H9 (cell line): ENCODE measurements around the gene PDE5A. TPM values are rescaled to one million over a fixed set of nuclear protein-coding genes. Genes with fewer than 3 reads are reported as not detected.

Source experiments
- DNase-seq: peaks from one replicate; pipeline ENCODE4 v3.0.0-alpha.2; 2017
- H2AFZ ChIP-seq: one replicate; pipeline ENCODE4 v1.6.1; 2013; ENCODE audit warnings: mild to moderate bottlenecking, low read length, control low read depth, moderate library complexity
- H2AK5ac ChIP-seq: 2 replicates; pipeline ENCODE4 v1.6.1; 2013; ENCODE audit warnings: low read length, control low read depth, mixed read lengths; ENCODE audit not compliant: insufficient read length
- H2BK120ac ChIP-seq: one replicate; pipeline ENCODE4 v1.6.1; 2013; ENCODE audit warnings: low read depth, mild to moderate bottlenecking, low read length, control low read depth, inconsistent platforms; ENCODE audit not compliant: poor library complexity, severe bottlenecking
- H2BK12ac ChIP-seq: 2 replicates; pipeline ENCODE4 v1.6.1; 2013; ENCODE audit warnings: low read length, control low read depth, mixed read lengths, low read depth; ENCODE audit not compliant: insufficient read length
- H2BK15ac ChIP-seq: 2 replicates; pipeline ENCODE4 v1.6.1; 2013; ENCODE audit warnings: low read depth, low read length, control low read depth
- H2BK20ac ChIP-seq: one replicate; pipeline ENCODE4 v1.6.1; 2013; ENCODE audit warnings: low read depth, mild to moderate bottlenecking, low read length, control low read depth, inconsistent platforms; ENCODE audit not compliant: poor library complexity, severe bottlenecking
- H2BK5ac ChIP-seq: 2 replicates; pipeline ENCODE4 v1.6.1; 2013; ENCODE audit warnings: low read length, control low read depth, mixed read lengths; ENCODE audit not compliant: insufficient read length
- H3K14ac ChIP-seq: 2 replicates; pipeline ENCODE4 v1.6.1; 2013; ENCODE audit warnings: low read length, control low read depth; ENCODE audit not compliant: insufficient read depth
- H3K18ac ChIP-seq: 2 replicates; pipeline ENCODE4 v1.6.1; 2013; ENCODE audit warnings: low read depth, mild to moderate bottlenecking, mixed read lengths, low read length, control low read depth; ENCODE audit not compliant: insufficient read length
- H3K23ac ChIP-seq: 2 replicates; pipeline ENCODE4 v1.6.1; 2013; ENCODE audit warnings: low read length, control low read depth, mixed read lengths, low read depth; ENCODE audit not compliant: insufficient read length
- H3K23me2 ChIP-seq: 2 replicates; pipeline ENCODE4 v1.6.1; 2013; ENCODE audit warnings: low read depth, mild to moderate bottlenecking, mixed read lengths, low read length, control low read depth; ENCODE audit not compliant: insufficient read length, poor library complexity, severe bottlenecking
- H3K27ac ChIP-seq: 2 replicates; pipeline ENCODE4 v1.5.1; 2013; ENCODE audit warnings: low read length, control low read depth, mixed read lengths, low read depth; ENCODE audit not compliant: insufficient read length
- H3K27me3 ChIP-seq: 2 replicates; pipeline ENCODE4 v1.6.1; 2013; ENCODE audit warnings: low read length, control low read depth, inconsistent platforms; ENCODE audit not compliant: insufficient read depth
- H3K4ac ChIP-seq: 2 replicates; pipeline ENCODE4 v1.6.1; 2013; ENCODE audit warnings: low read depth, mild to moderate bottlenecking, control low read depth, inconsistent platforms, low read length, moderate library complexity
- H3K4me1 ChIP-seq: 2 replicates; pipeline ENCODE4 v1.6.1; 2013; ENCODE audit warnings: low read length, control low read depth, inconsistent platforms; ENCODE audit not compliant: insufficient read depth
- H3K4me2 ChIP-seq: 2 replicates; pipeline ENCODE4 v1.6.1; 2013; ENCODE audit warnings: low read length, control low read depth, mixed read lengths; ENCODE audit not compliant: insufficient read length, insufficient read depth
- H3K56ac ChIP-seq: 2 replicates; pipeline ENCODE4 v1.6.1; 2013; ENCODE audit warnings: low read depth, mild to moderate bottlenecking, mixed read lengths, low read length, control low read depth; ENCODE audit not compliant: insufficient read length
- H3K79me1 ChIP-seq: 2 replicates; pipeline ENCODE4 v1.6.1; 2013; ENCODE audit warnings: low read depth, mild to moderate bottlenecking, moderate library complexity, low read length, control low read depth, inconsistent platforms; ENCODE audit not compliant: insufficient read depth, poor library complexity, severe bottlenecking
- H3K79me2 ChIP-seq: 2 replicates; pipeline ENCODE4 v1.6.1; 2013; ENCODE audit warnings: low read length, control low read depth, inconsistent platforms; ENCODE audit not compliant: insufficient read depth
- H3K9ac ChIP-seq: 2 replicates; pipeline ENCODE4 v1.6.1; 2013; ENCODE audit warnings: low read length, control low read depth, mixed read lengths; ENCODE audit not compliant: insufficient read length; ENCODE audit errors: extremely low read depth
- H3K9me3 ChIP-seq: one replicate; pipeline ENCODE4 v1.6.1; 2013; ENCODE audit warnings: low read depth, low read length, inconsistent platforms; ENCODE audit not compliant: control insufficient read depth
- H3T11ph ChIP-seq: one replicate; pipeline ENCODE4 v1.6.1; 2013; ENCODE audit warnings: mild to moderate bottlenecking, low read length, control low read depth, inconsistent platforms
- H4K20me1 ChIP-seq: one replicate; pipeline ENCODE4 v1.6.1; 2013; ENCODE audit not compliant: control insufficient read depth, insufficient read length, insufficient read depth
- H4K5ac ChIP-seq: 2 replicates; pipeline ENCODE4 v1.6.1; 2013; ENCODE audit warnings: low read depth, mild to moderate bottlenecking, mixed read lengths, low read length, control low read depth; ENCODE audit not compliant: insufficient read length
- H4K8ac ChIP-seq: replicated peaks from 2 replicates; pipeline ENCODE4 v1.6.1; 2013; ENCODE audit warnings: low read length, control low read depth, mixed read lengths, low read depth; ENCODE audit not compliant: insufficient read length
- H4K91ac ChIP-seq: 2 replicates; pipeline ENCODE4 v1.6.1; 2013; ENCODE audit warnings: low read depth, mild to moderate bottlenecking, moderate library complexity, mixed read lengths, low read length, control low read depth; ENCODE audit not compliant: insufficient read length
- H3K27ac Mint-ChIP-seq, 3 experiments: 2 replicates in 2 of 3; 3 replicates in 1 of 3; pipeline ENCODE4 v1.8.0; 2020 to 2021; ENCODE audit warnings: mixed read lengths in 3 of 3, mild to moderate bottlenecking in 1 of 3, moderate library complexity in 1 of 3
- H3K27me3 Mint-ChIP-seq: 2 replicates; pipeline ENCODE4 v1.8.0; 2021; ENCODE audit warnings: low read depth, mild to moderate bottlenecking, moderate library complexity, mixed read lengths
- H3K36me3 Mint-ChIP-seq, 3 experiments: 2 replicates in 2 of 3; 3 replicates in 1 of 3; pipeline ENCODE4 v1.8.0; 2020 to 2021; ENCODE audit warnings: low read depth in 3 of 3, mixed read lengths in 3 of 3; ENCODE audit not compliant: insufficient read depth in 1 of 3
- H3K4me1 Mint-ChIP-seq, 2 experiments: 2 replicates each; pipeline ENCODE4 v1.8.0; 2020; ENCODE audit warnings: mixed read lengths in 2 of 2
- H3K4me3 Mint-ChIP-seq, 2 experiments: 2 replicates in 1 of 2; 3 replicates in 1 of 2; pipeline ENCODE4 v1.8.0; 2020 to 2021; ENCODE audit warnings: mild to moderate bottlenecking in 2 of 2, mixed read lengths in 2 of 2, moderate library complexity in 1 of 2
- H3K9me3 Mint-ChIP-seq, 2 experiments: 2 replicates in 1 of 2; 3 replicates in 1 of 2; pipeline ENCODE4 v1.8.0; 2020; ENCODE audit warnings: mild to moderate bottlenecking in 2 of 2, mixed read lengths in 2 of 2, moderate library complexity in 1 of 2
- CTCF ChIP-seq: fragments of 200-600 bp; sonication (generic); conservative IDR thresholded peaks from 3 replicates; pipeline ENCODE4 v1.8.0; 2021; ENCODE audit warnings: antibody characterized with exemption, mild to moderate bottlenecking
- WGBS: extraction: QIAGEN DNeasy Blood & Tissue Kit; methylation state at CpG from one replicate; pipeline ENCODE4 v1.1.7; 2013; ENCODE audit warnings: missing lambda C conversion rate, low lambda C conversion rate, mixed read lengths; ENCODE audit not compliant: insufficient read length; ENCODE audit errors: extremely low coverage; 5-methylcytosine and 5-hydroxymethylcytosine counted together
- total RNA-seq: library from RNA; stranded (reverse); gene quantifications from 2 replicates; pipeline ENCODE4 v1.2.1, GENCODE V29; 2021

The PDE5A gene
- total RNA-seq, 1 experiment from 2014 or later: 15.7 TPM

GRCh38 chr4:119626420-119626819, 2.2 kb downstream of the PDE5A start:
- H3K27ac ChIP-seq: no peak overlapping the region
- H2AFZ ChIP-seq: no peak overlapping the region
- Mint-ChIP-seq H3K36me3 (peaks cover 0 to 2% (median 1%) of the 10 kb centered on the region in 3 experiments; a peak in 3 of 7 replicates), H3K27ac (peak overlapping the region in 2 of 3 experiments; percentile 19 to 65; a peak in 3 of 7 replicates), H3K9me3 (no peaks in the 10 kb centered on the region), H3K27me3 (peaks cover 2% of the 10 kb centered on the region; the same call in 1 of the 2 replicates), H3K4me3 (peak overlapping the region; percentile 86), H3K4me1 (peaks cover 9 to 19% of the 10 kb centered on the region in 2 experiments)
- H2BK12ac ChIP-seq: no peak overlapping the region
- no peak overlapping the region for H3K14ac ChIP-seq
- DNase-seq: no peak
- H2BK5ac ChIP-seq: no peak overlapping the region
- H3K4me1 ChIP-seq: no peaks in the 10 kb centered on the region; the same call in 1 of the 2 replicates
- H3T11ph ChIP-seq: no peak overlapping the region
- WGBS: no CpG with 5 or more reads among the region's 11 CpGs
- peaks cover 10% of the 10 kb centered on the region for H3K23me2 ChIP-seq
- H3K23ac ChIP-seq: no peak overlapping the region
- TF ChIP-seq CTCF: no peak
- no peak overlapping the region for H3K4ac ChIP-seq
- H3K9me3 ChIP-seq: no peaks in the 10 kb centered on the region
- H2AK5ac ChIP-seq: no peak overlapping the region
- no peak overlapping the region for H2BK15ac ChIP-seq
- peak overlapping the region; percentile 79 for H3K4me2 ChIP-seq
- H3K9ac ChIP-seq: peak overlapping the region; percentile 67
- no peak overlapping the region for H4K8ac ChIP-seq
- no peaks in the 10 kb centered on the region for H3K27me3 ChIP-seq
- no peak overlapping the region for H3K18ac ChIP-seq
- H3K79me1 ChIP-seq: no peaks in the 10 kb centered on the region
- H3K79me2 ChIP-seq: no peaks in the 10 kb centered on the region
- no peaks in the 10 kb centered on the region for H4K20me1 ChIP-seq
- no peak overlapping the region for H2BK20ac ChIP-seq
- H3K56ac ChIP-seq: no peak overlapping the region
- H4K5ac ChIP-seq: no peak overlapping the region
- H2BK120ac ChIP-seq: no peak overlapping the region
- no peak overlapping the region for H4K91ac ChIP-seq
